Stomach (tissue), 4 donors: ENCODE data around the gene CNTN4.

ENCODE experiments used
- CTCF ChIP-seq, 7 experiments: fragments of 450-650 bp in 4 of 7; fragments of 200-600 bp in 3 of 7; sonication (generic) in 3 of 7; IDR thresholded peaks; one replicate each; pipeline ENCODE4 v1.5.1; 2016 to 2019; ENCODE audit warnings: antibody characterized with exemption in 7 of 7, control low read depth in 2 of 7, mild to moderate bottlenecking in 1 of 7
- EP300 ChIP-seq: sonication (generic); formaldehyde crosslinking; IDR thresholded peaks from one replicate; pipeline ENCODE4 v1.6.1; 2017; ENCODE audit warnings: antibody characterized with exemption
- POLR2A ChIP-seq, 4 donors: fragments of 450-650 bp; IDR thresholded peaks; one replicate each; pipeline ENCODE4 v1.6.1; 2016; ENCODE audit warnings: antibody characterized with exemption in 4 of 4, control low read depth in 2 of 4, mild to moderate bottlenecking in 1 of 4, moderate library complexity in 1 of 4
- POLR2AphosphoS5 ChIP-seq, 3 donors: sonication (generic); formaldehyde crosslinking; IDR thresholded peaks; one replicate each; pipeline ENCODE4 v1.6.1; 2016; ENCODE audit warnings: antibody characterized with exemption in 3 of 3

GRCh38 chr3:2356298-2356950 lies 257.8 kb downstream of the CNTN4 start:
- TF ChIP-seq POLR2A (IDR thresholded peaks at IDR 0.05) (no peak), POLR2AphosphoS5 (IDR thresholded peaks at IDR 0.05) (no peak), EP300 (no peak), CTCF (IDR thresholded peaks at IDR 0.05) (no peak)
